ENCODE results near the gene LRP8.

DNA sequence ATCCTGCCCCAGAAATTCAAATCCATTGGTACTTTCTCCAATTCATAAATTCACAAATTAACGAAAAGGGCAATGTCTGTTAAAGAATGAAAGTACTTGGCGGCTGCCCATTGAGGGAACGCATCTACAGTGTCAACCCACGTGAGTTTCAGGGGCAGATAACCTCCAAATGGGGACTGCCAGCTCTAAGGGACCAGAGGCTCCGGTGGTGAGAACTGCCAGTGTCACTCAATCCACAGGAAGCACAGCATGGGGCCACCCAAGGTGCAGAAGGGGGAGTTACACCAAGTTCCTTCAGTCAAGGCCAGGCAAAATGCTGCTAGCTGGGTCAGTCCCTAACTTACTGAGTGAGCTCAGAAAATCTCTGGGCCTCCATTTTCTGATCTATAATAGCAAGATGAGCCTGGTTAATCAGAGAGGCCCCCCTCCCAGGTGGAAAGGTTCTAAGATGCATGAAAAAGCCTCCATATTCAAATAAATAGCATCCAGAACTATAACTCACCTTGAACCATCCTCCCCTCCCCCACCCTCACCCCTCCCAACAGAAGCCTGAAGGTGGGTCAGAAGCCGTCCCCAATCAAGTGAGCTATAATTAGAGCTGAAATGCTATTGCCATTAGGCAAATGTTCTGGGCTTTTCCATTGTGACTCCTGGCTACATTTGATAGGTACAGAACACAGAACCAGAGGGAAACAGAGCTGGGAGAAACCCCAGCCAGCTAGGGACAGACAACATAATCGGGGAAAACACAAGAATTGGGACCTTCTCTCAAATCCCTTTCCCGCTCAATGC is 41.7 kb downstream of the LRP8 start:
- TF ChIP-seq, protein P1, sequence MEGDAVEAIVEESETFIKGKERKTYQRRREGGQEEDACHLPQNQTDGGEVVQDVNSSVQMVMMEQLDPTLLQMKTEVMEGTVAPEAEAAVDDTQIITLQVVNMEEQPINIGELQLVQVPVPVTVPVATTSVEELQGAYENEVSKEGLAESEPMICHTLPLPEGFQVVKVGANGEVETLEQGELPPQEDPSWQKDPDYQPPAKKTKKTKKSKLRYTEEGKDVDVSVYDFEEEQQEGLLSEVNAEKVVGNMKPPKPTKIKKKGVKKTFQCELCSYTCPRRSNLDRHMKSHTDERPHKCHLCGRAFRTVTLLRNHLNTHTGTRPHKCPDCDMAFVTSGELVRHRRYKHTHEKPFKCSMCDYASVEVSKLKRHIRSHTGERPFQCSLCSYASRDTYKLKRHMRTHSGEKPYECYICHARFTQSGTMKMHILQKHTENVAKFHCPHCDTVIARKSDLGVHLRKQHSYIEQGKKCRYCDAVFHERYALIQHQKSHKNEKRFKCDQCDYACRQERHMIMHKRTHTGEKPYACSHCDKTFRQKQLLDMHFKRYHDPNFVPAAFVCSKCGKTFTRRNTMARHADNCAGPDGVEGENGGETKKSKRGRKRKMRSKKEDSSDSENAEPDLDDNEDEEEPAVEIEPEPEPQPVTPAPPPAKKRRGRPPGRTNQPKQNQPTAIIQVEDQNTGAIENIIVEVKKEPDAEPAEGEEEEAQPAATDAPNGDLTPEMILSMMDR (IDR thresholded peaks at IDR 0.05; ENCODE audit: poor library complexity), result no peak
- no peak for TF ChIP-seq EZH2phosphoT487 (IDR thresholded peaks at IDR 0.05; ENCODE audit: low read depth, severe bottlenecking, unreplicated experiment)
- no peak for TF ChIP-seq EZH2 (IDR thresholded peaks at IDR 0.05; ENCODE audit: borderline replicate concordance)

Data from hepatocyte (in vitro differentiated cells).